A549 (cell line): ENCODE data around the gene CPED1. TPM values are rescaled to one million over a fixed set of nuclear protein-coding genes. Genes with fewer than 3 reads are reported as not detected.
"Not testable (repeated sequence)": the region's sequence is repeated elsewhere in the genome, so short reads cannot be mapped to it uniquely, and the experiment has no call there.

Source experiments
- ATAC-seq, 2 experiments: fragments of 200-7000 bp in 1 of 2; fragments of >200 bp in 1 of 2; cut with Nextera tagmentation in 1 of 2; cut with Tn5 transposase in 1 of 2; 3 replicates each; pipeline versions ENCODE4 v1.8.0 to v1.9.1; 2018 to 2020; ENCODE audit warnings: mild to moderate bottlenecking in 1 of 2, moderate library complexity in 1 of 2
- CTCF ChIA-PET: fragments of 300-600 bp; sonication (Branson Sonifier 250); formaldehyde crosslinking; extraction: SDS; loops from one replicate; lab custom pipeline; 2021; ENCODE audit warnings: antibody characterized with exemption, inconsistent platforms; lab: Yijun Ruan, JAX
- POLR2A ChIA-PET: fragments of 350-600 bp; formaldehyde crosslinking; extraction: SDS; loops from one replicate; lab custom pipeline; 2021; ENCODE audit warnings: antibody characterized with exemption, inconsistent platforms; lab: Yijun Ruan, JAX
- DNase-seq, 2 experiments: peaks; one replicate each; pipeline versions ENCODE4 v3.0.0 to v3.0.0-alpha.2; 2011 to 2016; ENCODE audit warnings: low read depth in 1 of 2, low spot score in 1 of 2
- FAIRE-seq: peaks from 2 replicates; lab custom pipeline; 2011; peaks lifted over from hg19 to GRCh38; lab: Jason Lieb, UNC
- H3K27ac ChIP-seq, 2 experiments: fragments of >200 bp; sonication (Bioruptor Twin); formaldehyde crosslinking; 3 replicates each; pipeline ENCODE4 v1.5.1; 2016 to 2017
- H3K4me1 ChIP-seq: fragments of >200 bp; sonication (Bioruptor Twin); formaldehyde crosslinking; 3 replicates; pipeline ENCODE4 v1.6.1; 2016
- H3K4me2 ChIP-seq: fragments of >200 bp; sonication (Bioruptor Twin); formaldehyde crosslinking; 3 replicates; pipeline ENCODE4 v1.6.1; 2016
- H3K4me3 ChIP-seq: fragments of >200 bp; sonication (Bioruptor Twin); formaldehyde crosslinking; 3 replicates; pipeline ENCODE4 v1.5.1; 2016
- H3K9me3 ChIP-seq: fragments of >200 bp; sonication (Bioruptor Twin); formaldehyde crosslinking; 3 replicates; pipeline ENCODE4 v1.6.1; 2016
- CHD4 ChIP-seq: fragments of 200-600 bp; sonication (generic); IDR thresholded peaks from 2 replicates; pipeline ENCODE4 v1.6.1; 2016; ENCODE audit warnings: antibody characterized with exemption, mild to moderate bottlenecking, borderline replicate concordance
- CTCF ChIP-seq: fragments of >200 bp; sonication (Bioruptor Twin); formaldehyde crosslinking; IDR thresholded peaks from 3 replicates; pipeline ENCODE4 v1.5.1; 2016
- EHMT2 ChIP-seq: fragments of 200-600 bp; sonication (generic); IDR thresholded peaks from 2 replicates; pipeline ENCODE4 v1.6.1; 2016; ENCODE audit warnings: antibody characterized with exemption, low read depth, mild to moderate bottlenecking, moderate library complexity
- EP300 ChIP-seq, 2 experiments: fragments of >200 bp; sonication (Bioruptor Twin); formaldehyde crosslinking; IDR thresholded peaks; 2 replicates in 1 of 2; 3 replicates in 1 of 2; pipeline ENCODE4 v1.6.1; 2016 to 2017
- FOSB ChIP-seq: fragments of 250-450 bp; sonication (Bioruptor Pico); IDR thresholded peaks from 2 replicates; pipeline ENCODE4 v1.5.0; 2020; ENCODE audit warnings: mild to moderate bottlenecking, moderate library complexity
- FOSL2 ChIP-seq, 2 experiments: fragments of 450-650 bp in 1 of 2; fragments of >200 bp in 1 of 2; sonication (Bioruptor Twin) in 1 of 2; formaldehyde crosslinking; IDR thresholded peaks; 2 replicates each; pipeline versions ENCODE4 v1.5.0 to v1.6.1; 2016 to 2020; ENCODE audit warnings: mild to moderate bottlenecking in 1 of 2, moderate library complexity in 1 of 2
- FOXS1 ChIP-seq: fragments of 250-450 bp; sonication (Bioruptor Pico); IDR thresholded peaks from 2 replicates; pipeline ENCODE4 v1.5.0; 2020; ENCODE audit warnings: mild to moderate bottlenecking, moderate library complexity
- GATA3 ChIP-seq: IDR thresholded peaks from 2 replicates; pipeline ENCODE4 v1.6.1; 2012; ENCODE audit warnings: borderline replicate concordance
- HOXA7 ChIP-seq: fragments of 250-450 bp; sonication (Bioruptor Pico); IDR thresholded peaks from 2 replicates; pipeline ENCODE4 v1.5.0; 2020; ENCODE audit warnings: mild to moderate bottlenecking, moderate library complexity
- HOXB5 ChIP-seq: fragments of 250-450 bp; sonication (Bioruptor Pico); IDR thresholded peaks from 2 replicates; pipeline ENCODE4 v1.5.0; 2020; ENCODE audit warnings: mild to moderate bottlenecking, moderate library complexity
- JUN ChIP-seq, 2 experiments: fragments of >200 bp; sonication (Bioruptor Twin); formaldehyde crosslinking; IDR thresholded peaks; 2 replicates in 1 of 2; 3 replicates in 1 of 2; pipeline ENCODE4 v1.6.1; 2016 to 2017
- KDM5A ChIP-seq: fragments of 200-600 bp; sonication (generic); IDR thresholded peaks from 2 replicates; pipeline ENCODE4 v1.6.1; 2016; ENCODE audit warnings: antibody characterized with exemption, mild to moderate bottlenecking
- MAFK ChIP-seq: fragments of 450-650 bp; IDR thresholded peaks from 2 replicates; pipeline ENCODE4 v1.6.1; 2014; ENCODE audit not compliant: partially characterized antibody
- MYC ChIP-seq: IDR thresholded peaks from 2 replicates; pipeline ENCODE4 v1.6.1; 2012; ENCODE audit warnings: mild to moderate bottlenecking, inconsistent platforms, low read length, improper control_type of control experiment, borderline replicate concordance
- PBX3 ChIP-seq: IDR thresholded peaks from 2 replicates; pipeline ENCODE4 v1.6.1; 2012
- PHF8 ChIP-seq: fragments of 200-600 bp; sonication (generic); IDR thresholded peaks from 2 replicates; pipeline ENCODE4 v1.6.1; 2016; ENCODE audit warnings: low read depth, mild to moderate bottlenecking, antibody characterized with exemption, moderate library complexity, borderline replicate concordance
- POLR2A ChIP-seq: IDR thresholded peaks from 2 replicates; pipeline ENCODE4 v1.6.1; 2012; ENCODE audit warnings: mild to moderate bottlenecking, low read length
- RAD21 ChIP-seq, 2 experiments: fragments of >200 bp in 1 of 2; sonication (Bioruptor Twin) in 1 of 2; formaldehyde crosslinking in 1 of 2; IDR thresholded peaks in 1 of 2; conservative IDR thresholded peaks in 1 of 2; 2 replicates in 1 of 2; 3 replicates in 1 of 2; pipeline ENCODE4 v1.6.1; 2012 to 2018; ENCODE audit warnings: inconsistent platforms in 1 of 2
- RFX5 ChIP-seq: fragments of 450-650 bp; IDR thresholded peaks from 2 replicates; pipeline ENCODE4 v1.7.1; 2014; ENCODE audit warnings: antibody characterized with exemption, mild to moderate bottlenecking, moderate library complexity
- SREBF2 ChIP-seq: fragments of 450-650 bp; IDR thresholded peaks from 2 replicates; pipeline ENCODE4 v1.6.1; 2014; ENCODE audit warnings: mild to moderate bottlenecking, moderate library complexity
- TP53 ChIP-seq: fragments of 250-450 bp; sonication (Bioruptor Pico); IDR thresholded peaks from 2 replicates; pipeline ENCODE4 v1.5.0; 2021; ENCODE audit warnings: mild to moderate bottlenecking, moderate library complexity
- ZC3H11A ChIP-seq: fragments of 450-650 bp; IDR thresholded peaks from 2 replicates; pipeline ENCODE4 v1.6.1; 2014; ENCODE audit warnings: antibody characterized with exemption, mild to moderate bottlenecking
- ZFP36 ChIP-seq: fragments of 450-650 bp; IDR thresholded peaks from 2 replicates; pipeline ENCODE4 v1.6.1; 2014; ENCODE audit warnings: borderline replicate concordance; ENCODE audit not compliant: partially characterized antibody
- WGBS: methylation state at CpG from one replicate; pipeline ENCODE4 v1.1.6; 2017; ENCODE audit errors: missing lambda C conversion rate; 5-methylcytosine and 5-hydroxymethylcytosine counted together
- polyA plus RNA-seq, 4 experiments: library from polyadenylated mRNA; depleted of rRNA in 3 of 4; stranded (reverse); fragments of >200 nt; fragmentation: RNase III in 1 of 4; extraction: RNeasy Plus Mini Kit Qiagen cat#74134 plus additional on column Dnase treatment in 1 of 4; gene quantifications; 2 replicates in 3 of 4; 3 replicates in 1 of 4; pipeline ENCODE4 v1.2.3, GENCODE V29; 2011 to 2017
- TF ChIP-seq, protein P1 (sequence below): fragments of >200 bp; sonication (Bioruptor Twin); formaldehyde crosslinking; IDR thresholded peaks from 2 replicates; pipeline ENCODE4 v1.6.1; 2016
- TF ChIP-seq, protein P2 (sequence below): IDR thresholded peaks from 2 replicates; pipeline ENCODE4 v1.6.1; 2012; ENCODE audit warnings: low read depth, borderline replicate concordance

The CPED1 gene
- polyA plus RNA-seq, 2 of the 4 experiments (the other 2 are of a cell fraction), result 0.03 TPM; not detected in 1

DNA sequence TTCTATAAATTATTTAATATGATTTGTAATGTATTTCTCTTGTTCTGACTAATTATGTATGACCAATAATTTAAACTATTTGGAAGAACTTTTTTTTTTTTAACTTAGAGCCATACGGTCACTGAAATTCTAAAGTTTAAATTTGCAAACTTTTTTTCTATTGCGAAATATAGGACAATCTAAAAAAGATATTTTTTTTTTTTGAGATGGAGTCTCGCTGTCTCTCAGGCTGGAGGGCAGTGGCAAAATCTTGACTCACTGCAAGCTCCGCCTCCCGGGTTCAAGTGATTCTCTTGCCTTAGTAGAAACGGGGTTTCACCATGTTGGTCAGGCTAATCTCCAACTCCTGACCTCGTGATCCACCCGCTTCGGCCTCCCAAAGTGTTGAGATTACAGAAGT lies 130.5 kb downstream of the CPED1 start:
- TF ChIP-seq EHMT2, result no peak
- TF ChIP-seq, protein P1, sequence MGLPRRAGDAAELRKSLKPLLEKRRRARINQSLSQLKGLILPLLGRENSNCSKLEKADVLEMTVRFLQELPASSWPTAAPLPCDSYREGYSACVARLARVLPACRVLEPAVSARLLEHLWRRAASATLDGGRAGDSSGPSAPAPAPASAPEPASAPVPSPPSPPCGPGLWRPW, result no peak
- no peak for TF ChIP-seq PBX3
- no peak for TF ChIP-seq POLR2A
- no peak for TF ChIP-seq ZFP36
- no peak for TF ChIP-seq MYC
- no peak for TF ChIP-seq TP53
- no peak for TF ChIP-seq FOSB (CRISPR knock-in tag)
- TF ChIP-seq FOSL2 (IDR thresholded peaks at IDR 0.05), result no peak
- TF ChIP-seq FOSL2 (CRISPR knock-in tag; IDR thresholded peaks at IDR 0.05), result no peak
- TF ChIP-seq RAD21 (conservative IDR thresholded peaks at IDR 0.05 in 1 of 2, IDR thresholded peaks at IDR 0.05 in 1 of 2), result no peak
- TF ChIP-seq SREBF2, result no peak
- TF ChIP-seq HOXA7 (CRISPR knock-in tag), result no peak
- ATAC-seq (no peak), DNase-seq (no peak), FAIRE-seq (no peak)
- CTCF ChIA-PET, result interaction anchor here (0.7 kb wide), 1 partner anchor 680 kb away, joined by 3 read pairs; no protein-coding TSS in a partner anchor
- H3K4me3 ChIP-seq, result no peak overlapping the region
- H3K27ac ChIP-seq, result no peak overlapping the region
- no peaks in the 10 kb centered on the region for H3K4me1 ChIP-seq
- H3K4me2 ChIP-seq, result no peak overlapping the region
- WGBS, result 54% methylated on average over 9 of the region's 9 CpGs
- no peaks in the 10 kb centered on the region for H3K9me3 ChIP-seq
- POLR2A ChIA-PET, result no interaction called here

DNA sequence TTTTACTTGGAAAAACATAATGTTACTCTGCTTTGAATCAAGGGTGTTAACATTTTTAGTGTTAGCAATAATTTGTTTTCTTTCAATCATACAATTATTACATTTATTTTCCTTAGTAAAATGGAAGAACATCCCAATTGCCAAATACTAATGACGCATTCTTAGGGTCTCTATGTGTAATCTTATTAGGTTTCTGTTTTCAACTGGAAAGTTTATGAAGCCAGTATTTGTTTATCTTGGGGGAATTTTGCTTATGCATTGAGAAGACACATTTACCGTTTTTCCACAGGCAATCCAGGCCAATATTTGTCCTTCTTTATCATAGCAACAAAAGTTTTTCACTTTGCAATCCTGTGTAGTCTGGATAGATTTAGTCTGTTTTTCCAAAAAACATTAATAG lies 134.5 kb downstream of the CPED1 start:
- H3K27ac ChIP-seq, result no peak overlapping the region
- no peak for TF ChIP-seq RFX5
- TF ChIP-seq ZFP36, result no peak
- TF ChIP-seq FOXS1 (CRISPR knock-in tag), result no peak
- no peak for TF ChIP-seq ZC3H11A
- TF ChIP-seq CTCF, result no peak
- no peak for TF ChIP-seq JUN (IDR thresholded peaks at IDR 0.05)
- no peak for TF ChIP-seq KDM5A
- TF ChIP-seq EP300 (IDR thresholded peaks at IDR 0.05), result no peak
- TF ChIP-seq PBX3, result no peak
- TF ChIP-seq MAFK, result no peak
- no peak for TF ChIP-seq GATA3
- TF ChIP-seq HOXB5, result no peak
- TF ChIP-seq, protein P2, sequence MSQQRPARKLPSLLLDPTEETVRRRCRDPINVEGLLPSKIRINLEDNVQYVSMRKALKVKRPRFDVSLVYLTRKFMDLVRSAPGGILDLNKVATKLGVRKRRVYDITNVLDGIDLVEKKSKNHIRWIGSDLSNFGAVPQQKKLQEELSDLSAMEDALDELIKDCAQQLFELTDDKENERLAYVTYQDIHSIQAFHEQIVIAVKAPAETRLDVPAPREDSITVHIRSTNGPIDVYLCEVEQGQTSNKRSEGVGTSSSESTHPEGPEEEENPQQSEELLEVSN, result no peak
- TF ChIP-seq SREBF2, result no peak
- TF ChIP-seq TP53, result no peak
- no peak for TF ChIP-seq PHF8
- no peak for TF ChIP-seq CHD4
- no peak for TF ChIP-seq HOXA7 (CRISPR knock-in tag)
- DNase-seq (no peak), FAIRE-seq (no peak), ATAC-seq (no peak)
- H3K9me3 ChIP-seq, result no peaks in the 10 kb centered on the region
- CTCF ChIA-PET, result no interaction called here
- no peak overlapping the region for H3K4me3 ChIP-seq
- WGBS, result 15% methylated on average over 2 of the region's 2 CpGs
- H3K4me1 ChIP-seq, result no peaks in the 10 kb centered on the region
- POLR2A ChIA-PET, result no interaction called here
- no peak overlapping the region for H3K4me2 ChIP-seq

DNA sequence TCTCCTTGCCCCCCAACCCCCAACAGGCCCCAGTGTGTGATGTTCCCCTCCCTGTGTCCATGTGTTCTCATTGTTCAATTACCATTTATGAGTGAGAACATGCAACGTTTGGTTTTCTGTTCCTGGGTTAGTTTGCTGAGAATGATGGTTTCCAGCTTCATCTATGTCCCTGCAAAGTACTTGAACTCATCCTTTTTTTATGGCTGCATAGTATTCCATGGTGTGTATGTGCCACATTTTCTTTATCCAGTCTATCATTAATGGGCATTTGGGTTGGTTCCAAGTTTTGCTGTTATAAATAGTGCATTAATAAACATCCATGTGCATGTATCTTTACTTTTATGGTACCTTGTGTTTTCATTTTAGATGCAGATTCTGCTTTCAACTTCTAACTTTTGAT lies 136.9 kb downstream of the CPED1 start:
- POLR2A ChIA-PET, FAIRE-seq, CTCF ChIA-PET, H3K4me2 ChIP-seq, H3K27ac ChIP-seq, DNase-seq, H3K4me3 ChIP-seq, H3K9me3 ChIP-seq, ATAC-seq, H3K4me1 ChIP-seq: not testable (repeated sequence)
- 5% methylated on average over 1 of the region's 1 CpG for WGBS
